Right lobe of liver (tissue), 6 donors: Measurements from ENCODE around the gene GSS. TPM values are rescaled to one million over a fixed set of nuclear protein-coding genes. Genes with fewer than 3 reads are reported as not detected.

ENCODE experiments used
- ATAC-seq, 4 donors: fragments of 200-7000 bp; cut with Tn5 transposase; one replicate each; pipeline ENCODE4 v1.9.1; 2020; ENCODE audit warnings: mild to moderate bottlenecking in 4 of 4, moderate library complexity in 4 of 4
- DNase-seq, 3 donors: peaks; one replicate each; pipeline ENCODE4 v3.0.0-alpha.2; 2020
- H3K27ac ChIP-seq, 3 donors: fragments of 200-600 bp; one replicate each; pipeline ENCODE4 v1.8.0; 2022
- H3K27me3 ChIP-seq, 2 donors: fragments of 200-600 bp; one replicate each; pipeline ENCODE4 v1.8.0; 2022
- H3K36me3 ChIP-seq, 4 donors: fragments of 200-600 bp; sonication (generic) in 1 of 4; one replicate each; pipeline versions ENCODE4 v1.5.1 to v1.8.0; 2017 to 2022; ENCODE audit warnings: control low read depth in 1 of 4
- H3K4me1 ChIP-seq, 4 donors: fragments of 200-600 bp; sonication (generic) in 1 of 4; one replicate each; pipeline versions ENCODE4 v1.5.1 to v1.8.0; 2017 to 2022; ENCODE audit warnings: control low read depth in 1 of 4
- H3K4me3 ChIP-seq, 3 donors: fragments of 200-600 bp; one replicate each; pipeline ENCODE4 v1.8.0; 2022
- H3K9me3 ChIP-seq, 4 donors: fragments of 200-600 bp; sonication (generic) in 1 of 4; one replicate each; pipeline versions ENCODE4 v1.5.1 to v1.8.0; 2017 to 2022; ENCODE audit warnings: control low read depth in 1 of 4
- POLR2A ChIP-seq: fragments of 450-650 bp; IDR thresholded peaks from one replicate; pipeline ENCODE4 v1.6.1; 2017; ENCODE audit warnings: antibody characterized with exemption, mild to moderate bottlenecking
- WGBS: methylation state at CpG from one replicate; pipeline ENCODE4 v1.1.6; 2018; ENCODE audit warnings: low coverage, low lambda C conversion rate; ENCODE audit not compliant: insufficient coverage; ENCODE audit errors: missing lambda C conversion rate; 5-methylcytosine and 5-hydroxymethylcytosine counted together
- intact Hi-C, 2 donors: fragments of 100-400 bp; cut with DNase I; formaldehyde crosslinking; loops; one replicate each; pipeline versions ENCODE4 v1.11.2 to v1.14.1; 2022
- total RNA-seq, 6 experiments: library from RNA; depleted of rRNA in 2 of 6; stranded (reverse); fragments of >200 nt in 2 of 6; fragmentation: NEBNext Ultra II Directional in 3 of 6; extraction: Animal tissue kit (Norgen Biotek cat#: 25700) in 3 of 6; gene quantifications; one replicate each; pipeline versions ENCODE4 v1.1.0 to v1.2.4, GENCODE V29; 2016 to 2023
- TF ChIP-seq, protein P1 (sequence below), 4 donors: fragments of 200-600 bp in 3 of 4; fragments of 450-650 bp in 1 of 4; IDR thresholded peaks; one replicate each; pipeline versions ENCODE4 v1.5.1 to v1.8.0; 2016 to 2022; ENCODE audit warnings: antibody characterized with exemption in 4 of 4, mild to moderate bottlenecking in 2 of 4
- donor health status: DM: no; HTN: yes; CAD: no.
- donor health status: DM: no; HTN: no; CAD: no.
- donor health status: DM: no; HTN: no; CAD: no.
- donor health status: DM: no; HTN: yes; CAD: no.
- donor health status: DM: no; HTN: yes; CAD: no.

GSS gene
- total RNA-seq, 6 experiments from 2014 or later, result 25.9 to 63.6 (median 31.7) TPM

DNA sequence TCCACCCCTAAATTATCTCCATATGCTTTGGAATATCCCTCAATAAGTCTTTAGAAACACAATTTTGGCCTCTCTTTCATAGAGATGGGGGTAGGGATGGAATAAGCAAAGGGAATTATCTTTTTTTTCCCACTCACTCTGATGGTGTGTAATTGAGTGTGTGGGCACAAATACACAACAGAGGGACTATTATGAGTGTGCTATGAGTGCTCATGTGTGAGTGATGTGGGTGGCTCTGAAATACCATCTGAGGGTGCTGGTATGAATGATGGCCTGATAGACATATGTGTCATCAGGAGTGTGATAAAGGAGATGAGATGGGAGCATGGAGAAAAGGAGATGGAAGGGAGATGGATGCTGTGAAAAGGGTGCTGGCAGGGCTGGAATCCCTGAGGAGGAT lies 35.6 kb downstream of the GSS start:
- Histone ChIP-seq H3K27me3 (no peaks in the 10 kb centered on the region), H3K9me3 (no peaks in the 10 kb centered on the region), H3K4me1 (peaks cover 0 to 22% (median 8%) of the 10 kb centered on the region in 4 donors), H3K27ac (no peak overlapping the region), H3K4me3 (no peak overlapping the region), H3K36me3 (peaks cover 0 to 57% (median 5%) of the 10 kb centered on the region in 4 donors)
- intact Hi-C loops, result no loop called here
- DNase-seq, result no peak
- ATAC-seq, result no peak
- no peak for TF ChIP-seq POLR2A
- TF ChIP-seq, protein P1, sequence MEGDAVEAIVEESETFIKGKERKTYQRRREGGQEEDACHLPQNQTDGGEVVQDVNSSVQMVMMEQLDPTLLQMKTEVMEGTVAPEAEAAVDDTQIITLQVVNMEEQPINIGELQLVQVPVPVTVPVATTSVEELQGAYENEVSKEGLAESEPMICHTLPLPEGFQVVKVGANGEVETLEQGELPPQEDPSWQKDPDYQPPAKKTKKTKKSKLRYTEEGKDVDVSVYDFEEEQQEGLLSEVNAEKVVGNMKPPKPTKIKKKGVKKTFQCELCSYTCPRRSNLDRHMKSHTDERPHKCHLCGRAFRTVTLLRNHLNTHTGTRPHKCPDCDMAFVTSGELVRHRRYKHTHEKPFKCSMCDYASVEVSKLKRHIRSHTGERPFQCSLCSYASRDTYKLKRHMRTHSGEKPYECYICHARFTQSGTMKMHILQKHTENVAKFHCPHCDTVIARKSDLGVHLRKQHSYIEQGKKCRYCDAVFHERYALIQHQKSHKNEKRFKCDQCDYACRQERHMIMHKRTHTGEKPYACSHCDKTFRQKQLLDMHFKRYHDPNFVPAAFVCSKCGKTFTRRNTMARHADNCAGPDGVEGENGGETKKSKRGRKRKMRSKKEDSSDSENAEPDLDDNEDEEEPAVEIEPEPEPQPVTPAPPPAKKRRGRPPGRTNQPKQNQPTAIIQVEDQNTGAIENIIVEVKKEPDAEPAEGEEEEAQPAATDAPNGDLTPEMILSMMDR (IDR thresholded peaks at IDR 0.05), result no peak

DNA sequence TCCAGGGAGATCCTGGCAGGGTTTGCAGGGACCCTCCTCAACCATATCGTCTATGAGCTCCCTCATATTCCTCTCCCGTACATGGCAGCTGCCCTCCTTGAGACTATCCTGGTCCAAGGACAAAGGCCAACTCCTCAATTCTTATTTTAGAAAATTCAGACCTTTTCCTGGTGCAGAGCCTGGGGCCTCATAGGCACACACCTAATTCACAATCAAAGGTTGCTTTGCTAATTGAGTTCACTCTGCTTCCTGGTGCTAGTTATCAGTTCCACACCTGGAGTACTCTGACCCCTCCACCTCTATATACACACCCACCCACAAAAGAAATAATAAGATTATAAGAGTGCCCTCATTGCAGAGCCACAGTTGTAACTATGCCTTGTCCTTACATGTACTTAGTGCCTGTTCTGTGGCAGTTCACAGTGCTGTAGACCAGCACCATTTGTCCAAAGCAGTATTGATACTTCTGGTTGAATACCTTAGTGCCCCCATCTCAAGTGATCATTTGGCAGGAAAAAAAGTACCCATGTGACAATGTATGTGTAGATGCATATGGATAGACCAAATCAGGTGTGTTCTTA lies 38.7 kb downstream of the GSS start:
- H3K27ac ChIP-seq, result no peak overlapping the region
- no peak for ATAC-seq
- H3K36me3 ChIP-seq, result peaks cover 0 to 54% (median 1%) of the 10 kb centered on the region in 4 donors
- no peaks in the 10 kb centered on the region for H3K9me3 ChIP-seq
- peaks cover 0 to 27% (median 13%) of the 10 kb centered on the region in 4 donors for H3K4me1 ChIP-seq
- no peak overlapping the region for H3K4me3 ChIP-seq
- H3K27me3 ChIP-seq, result no peaks in the 10 kb centered on the region
- intact Hi-C loops, result no loop called here
- no peak for TF ChIP-seq POLR2A
- TF ChIP-seq, protein P1 (IDR thresholded peaks at IDR 0.05), result no peak
- DNase-seq, result no peak
- WGBS, result 88% methylated on average over 2 of the region's 2 CpGs

DNA sequence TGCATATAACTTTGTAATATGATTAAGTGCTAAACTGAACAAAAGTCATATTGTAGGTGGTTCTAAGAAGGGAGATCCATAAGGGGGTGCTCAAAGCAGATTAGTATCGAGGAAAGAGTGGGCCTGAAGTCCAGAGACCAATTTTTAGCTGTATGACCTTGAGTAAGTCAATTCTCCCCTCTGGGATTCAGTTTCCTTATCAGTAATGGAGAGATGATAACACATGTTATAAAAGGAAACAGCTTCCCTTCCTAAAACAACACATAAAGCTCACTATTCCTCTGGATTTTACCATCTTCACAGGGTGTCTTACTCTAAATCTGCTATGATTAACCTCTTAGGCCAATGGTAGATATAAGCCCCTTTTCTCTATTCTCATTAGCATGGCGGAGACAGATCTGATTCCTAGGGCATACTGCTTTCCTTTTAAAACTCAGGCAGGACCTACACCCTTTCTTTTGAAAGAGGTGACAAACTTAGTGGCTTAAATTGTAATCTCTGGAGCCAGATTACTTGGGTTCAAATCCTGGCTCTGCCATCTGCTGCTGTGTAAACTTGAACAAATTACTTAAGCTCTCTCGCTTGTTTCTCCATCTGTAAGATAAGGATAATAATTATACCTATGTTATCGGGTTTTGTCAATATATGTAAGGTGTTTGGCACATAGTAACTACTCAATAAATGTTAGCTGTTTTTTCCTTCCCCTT lies 39.7 kb downstream of the GSS start:
- Histone ChIP-seq H3K27me3 (no peaks in the 10 kb centered on the region), H3K9me3 (no peaks in the 10 kb centered on the region), H3K4me1 (peaks cover 0 to 27% (median 13%) of the 10 kb centered on the region in 4 donors), H3K27ac (no peak overlapping the region), H3K4me3 (no peak overlapping the region), H3K36me3 (peaks cover 0 to 46% (median 1%) of the 10 kb centered on the region in 4 donors)
- TF ChIP-seq, protein P1 (IDR thresholded peaks at IDR 0.05), result no peak
- TF ChIP-seq POLR2A, result no peak
- ATAC-seq (no peak), DNase-seq (no peak)
- 71% methylated on average over 4 of the region's 4 CpGs for WGBS
- intact Hi-C loops, result no loop called here

DNA sequence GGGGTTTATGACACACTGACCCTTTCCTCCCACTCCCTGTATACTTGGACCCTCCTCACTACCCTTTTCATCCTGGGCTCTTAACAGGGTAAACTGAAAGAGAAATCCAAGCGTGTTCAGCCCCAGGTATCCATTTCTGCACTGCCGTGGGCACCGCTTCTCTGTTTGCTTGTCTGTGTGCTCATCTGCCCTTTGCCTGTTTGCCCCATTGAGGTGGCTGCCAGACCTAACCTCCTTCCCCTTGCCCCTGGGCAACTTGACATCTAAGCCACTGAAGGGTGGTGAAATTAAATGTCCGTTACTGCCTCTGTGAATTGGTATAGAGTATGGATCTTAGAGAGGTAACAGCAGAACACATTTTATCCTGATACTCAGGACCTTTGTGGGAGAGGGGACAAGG lies 40.5 kb downstream of the GSS start:
- TF ChIP-seq, protein P1 (IDR thresholded peaks at IDR 0.05), result no peak
- TF ChIP-seq POLR2A, result no peak
- no peaks in the 10 kb centered on the region for H3K27me3 ChIP-seq
- no peaks in the 10 kb centered on the region for H3K9me3 ChIP-seq
- H3K4me3 ChIP-seq, result no peak overlapping the region
- no peak overlapping the region for H3K27ac ChIP-seq
- ATAC-seq (peak; percentile 90 to 96 (median 94)), DNase-seq (peak; percentile 49 to 74 (median 67))
- WGBS, result 36% methylated on average over 3 of the region's 4 CpGs
- H3K36me3 ChIP-seq, result peaks cover 0 to 38% (median 0%) of the 10 kb centered on the region in 4 donors
- H3K4me1 ChIP-seq, result peaks cover 0 to 27% (median 13%) of the 10 kb centered on the region in 4 donors
- intact Hi-C loops, result no loop called here
